ENCODE data around the gene SFMBT2. TPM values are rescaled to one million over a fixed set of nuclear protein-coding genes. Genes with fewer than 3 reads are reported as not detected.

Gene SFMBT2
- total and polyA plus RNA-seq, 10 of the 15 experiments (the other 5 are each of a cell fraction or from before 2014, with no cell fraction given) = 2.8 to 29.6 (median 15.1) TPM

- TF ChIP-seq NRF1 (conservative IDR thresholded peaks at IDR 0.05; ENCODE audit: low read depth, low read length) = no peak
- TF ChIP-seq ZBED1 (IDR thresholded peaks at IDR 0.05; ENCODE audit: borderline replicate concordance) = no peak
- no peak for TF ChIP-seq GATAD2B (conservative IDR thresholded peaks at IDR 0.05; ENCODE audit: low read depth)
- TF ChIP-seq, protein P1, sequence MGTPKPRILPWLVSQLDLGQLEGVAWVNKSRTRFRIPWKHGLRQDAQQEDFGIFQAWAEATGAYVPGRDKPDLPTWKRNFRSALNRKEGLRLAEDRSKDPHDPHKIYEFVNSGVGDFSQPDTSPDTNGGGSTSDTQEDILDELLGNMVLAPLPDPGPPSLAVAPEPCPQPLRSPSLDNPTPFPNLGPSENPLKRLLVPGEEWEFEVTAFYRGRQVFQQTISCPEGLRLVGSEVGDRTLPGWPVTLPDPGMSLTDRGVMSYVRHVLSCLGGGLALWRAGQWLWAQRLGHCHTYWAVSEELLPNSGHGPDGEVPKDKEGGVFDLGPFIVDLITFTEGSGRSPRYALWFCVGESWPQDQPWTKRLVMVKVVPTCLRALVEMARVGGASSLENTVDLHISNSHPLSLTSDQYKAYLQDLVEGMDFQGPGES (IDR thresholded peaks at IDR 0.05) = no peak
- no peak for TF ChIP-seq POLR2A (IDR thresholded peaks at IDR 0.05; ENCODE audit: low read depth, low read length)
- TF ChIP-seq JUNB (IDR thresholded peaks at IDR 0.05) = peak; percentile 73
These were observed 6.3 kb upstream of the SFMBT2 start (continued) for GRCh38 chr10:7417103-7417623.

DNA sequence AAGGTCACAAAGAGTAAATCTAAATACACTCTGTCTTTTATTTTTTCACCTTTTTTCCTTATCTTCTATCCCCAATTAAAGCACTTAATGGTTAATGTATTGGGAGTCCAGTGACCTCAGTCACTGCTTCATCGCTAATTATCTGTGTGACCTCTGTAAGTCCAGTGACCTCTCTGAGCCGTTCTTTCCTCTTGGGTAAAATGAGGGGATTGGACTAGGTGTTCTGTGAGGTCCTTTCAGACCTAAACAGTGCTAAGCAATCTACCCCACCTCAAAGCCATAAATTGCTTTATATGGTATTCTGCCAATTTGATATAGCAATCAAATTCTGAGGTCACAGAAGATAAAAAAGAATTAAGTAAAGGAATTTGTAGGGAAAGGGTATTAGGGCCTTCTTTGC lies 3.9 kb upstream of the SFMBT2 start:
- intact Hi-C loops (cut with micrococcal nuclease; ENCODE audit: unreplicated experiment) (loop anchor here (5.0 kb wide), 1 partner anchor 108 kb away; no protein-coding TSS in a partner anchor), in situ Hi-C loops (cut with MboI) (loop anchor here (5.0 to 25.0 kb wide), 3 partner anchors 292 to 752 kb away; no protein-coding TSS in a partner anchor)
- RAD21 ChIA-PET (ENCODE audit: unreplicated experiment) = interaction anchor here (0.6 kb wide), 1 partner anchor 253 kb away, joined by 3 read pairs; no protein-coding TSS in a partner anchor
- no peaks in the 10 kb centered on the region for H3K9me3 ChIP-seq (replicated peaks; ENCODE audit: control insufficient read depth, insufficient read depth, low read length)
- H3K27me3 ChIP-seq (replicated peaks in 1 of 2; ENCODE audit: control insufficient read depth in 2 of 2, insufficient read depth in 2 of 2, low read length in 1 of 2) = no peaks in the 10 kb centered on the region
- SMC1A ChIA-PET (ENCODE audit: uncharacterized antibody, unreplicated experiment) = no interaction called here
- no peak overlapping the region for H3K4me2 ChIP-seq (ENCODE audit: control insufficient read depth, insufficient read depth)
- no peak for TF ChIP-seq NFYB (IDR thresholded peaks at IDR 0.05; ENCODE audit: insufficient read depth, low read depth, low read length)
- no peak for TF ChIP-seq RELB (IDR thresholded peaks at IDR 0.05; ENCODE audit: low read depth)
- TF ChIP-seq POLR2AphosphoS5 (IDR thresholded peaks at IDR 0.05; ENCODE audit: low read length) = no peak
- TF ChIP-seq MLLT1 (IDR thresholded peaks at IDR 0.05) = no peak
- TF ChIP-seq CHD2 (IDR thresholded peaks at IDR 0.05; ENCODE audit: borderline replicate concordance, low read depth, low read length) = no peak
- TF ChIP-seq SREBF2 (IDR thresholded peaks at IDR 0.05; ENCODE audit: low read length) = no peak
- no peak for TF ChIP-seq IKZF2 (IDR thresholded peaks at IDR 0.05)
- FAIRE-seq (no peak), DNase-seq (ENCODE audit: low read depth, low spot score) (no peak), ATAC-seq (no peak)
- H3K9ac ChIP-seq (ENCODE audit: control insufficient read depth, insufficient read depth, low read length) = no peak overlapping the region
- H4K20me1 ChIP-seq (ENCODE audit: control insufficient read depth, insufficient read depth) = no peaks in the 10 kb centered on the region
- POLR2A ChIA-PET = no interaction called here
- no TSS peak for BruUV-seq (replicated peaks)
- no peak overlapping the region for H2AFZ ChIP-seq (ENCODE audit: control insufficient read depth, low read depth, low read length)
- peaks cover 15% of the 10 kb centered on the region for H3K79me2 ChIP-seq (ENCODE audit: control insufficient read depth, insufficient read depth, low read length)
- H3K4me1 ChIP-seq (ENCODE audit: control insufficient read depth, insufficient read depth, low read length) = peaks cover 21% of the 10 kb centered on the region
- H3K36me3 ChIP-seq (ENCODE audit: control insufficient read depth in 2 of 2, insufficient read depth in 2 of 2, low read length in 1 of 2) = no peaks in the 10 kb centered on the region
- H3K4me3 ChIP-seq = no peak overlapping the region
- CTCF ChIA-PET = interaction anchor here (1.0 to 5.8 kb wide), 4 partner anchors 11 to 1000 kb away, joined by 3 to 51 read pairs (median 12); no protein-coding TSS in a partner anchor
- 93% methylated on average over 2 of the region's 2 CpGs for WGBS (ENCODE audit: insufficient coverage, insufficient replicate concordance, low lambda C conversion rate, missing lambda C conversion rate)
- no peak overlapping the region for H3K27ac ChIP-seq (ENCODE audit: control insufficient read depth, insufficient read depth)
